ENCODE data around the gene SNAI1. TPM values are rescaled to one million over a fixed set of nuclear protein-coding genes. Genes with fewer than 3 reads are reported as not detected.

The SNAI1 gene
- total RNA-seq, 2 donors from 2014 or later = 13.0 to 19.1 TPM

- no peak overlapping the region for H3K4me3 ChIP-seq
- H3K9me3 ChIP-seq = no peaks in the 10 kb centered on the region
- no peaks in the 10 kb centered on the region for H3K36me3 ChIP-seq
- H3K4me1 ChIP-seq (ENCODE audit: control insufficient read depth in 1 of 2, low read depth in 2 of 2) = peaks cover 21 to 39% of the 10 kb centered on the region in 2 donors
- H3K27ac ChIP-seq = no peak overlapping the region
- ATAC-seq (ENCODE audit: insufficient number of reproducible peaks, low FRiP score, low read depth) (no peak), DNase-seq (ENCODE audit: low spot score) (no peak)
- H3K27me3 ChIP-seq (replicated peaks; ENCODE audit: insufficient read depth) = no peaks in the 10 kb centered on the region
- no peak for TF ChIP-seq CTCF (IDR thresholded peaks at IDR 0.05)
Observed at GRCh38 chr20:50036703-50037102, 53.9 kb downstream of the SNAI1 start.

GRCh38 chr20:50037123-50037522, 54.3 kb downstream of the SNAI1 start:
- no peaks in the 10 kb centered on the region for H3K27me3 ChIP-seq (replicated peaks; ENCODE audit: insufficient read depth)
- H3K4me3 ChIP-seq = no peak overlapping the region
- H3K36me3 ChIP-seq = no peaks in the 10 kb centered on the region
- no peak for TF ChIP-seq CTCF (IDR thresholded peaks at IDR 0.05)
- H3K27ac ChIP-seq = no peak overlapping the region
- no peaks in the 10 kb centered on the region for H3K9me3 ChIP-seq
- ATAC-seq (ENCODE audit: insufficient number of reproducible peaks, low FRiP score, low read depth) (no peak), DNase-seq (ENCODE audit: low spot score) (no peak)
- H3K4me1 ChIP-seq (ENCODE audit: control insufficient read depth in 1 of 2, low read depth in 2 of 2) = peaks cover 21 to 35% of the 10 kb centered on the region in 2 donors

- H3K4me1 ChIP-seq (ENCODE audit: control insufficient read depth in 1 of 2, low read depth in 2 of 2) = peaks cover 21 to 32% of the 10 kb centered on the region in 2 donors
- no peak for ATAC-seq (ENCODE audit: insufficient number of reproducible peaks, low FRiP score, low read depth)
- TF ChIP-seq CTCF (IDR thresholded peaks at IDR 0.05) = no peak
Observed at GRCh38 chr20:50037575-50037974, 54.8 kb downstream of the SNAI1 start.

GRCh38 chr20:50038169-50038568, 55.4 kb downstream of the SNAI1 start:
- Histone ChIP-seq H3K9me3 (no peaks in the 10 kb centered on the region), H3K4me3 (no peak overlapping the region), H3K27ac (no peak overlapping the region), H3K27me3 (replicated peaks; ENCODE audit: insufficient read depth) (no peaks in the 10 kb centered on the region), H3K4me1 (ENCODE audit: control insufficient read depth in 1 of 2, low read depth in 2 of 2) (peaks cover 18 to 26% of the 10 kb centered on the region in 2 donors), H3K36me3 (no peaks in the 10 kb centered on the region)
- TF ChIP-seq CTCF (IDR thresholded peaks at IDR 0.05) = no peak
- no peak for ATAC-seq (ENCODE audit: insufficient number of reproducible peaks, low FRiP score, low read depth)
- no peak for DNase-seq (ENCODE audit: low spot score)

More at GRCh38 chr20:50037575-50037974, 54.8 kb downstream of the SNAI1 start:
- Histone ChIP-seq H3K27me3 (replicated peaks; ENCODE audit: insufficient read depth) (no peaks in the 10 kb centered on the region), H3K9me3 (no peaks in the 10 kb centered on the region), H3K27ac (no peak overlapping the region), H3K36me3 (no peaks in the 10 kb centered on the region), H3K4me3 (no peak overlapping the region)
- no peak for DNase-seq (ENCODE audit: low spot score)

Other genes with a start within 250 kb of the SNAI1 start
- 10 to 100 TPM in 1 of 2 donors, 1 to 10 TPM in 1; 9.2 to 14.3 TPM for gene SLC9A8, start 170.2 kb upstream of the SNAI1 start, total RNA-seq
- 1 to 10 TPM; 3.9 to 7.3 TPM for gene SPATA2, start 67.5 kb upstream of the SNAI1 start, total RNA-seq
- 100 to 1,000 TPM in 1 of 2 donors, 10 to 100 TPM in 1; 82.4 to 128 TPM for gene RNF114, start 46.6 kb upstream of the SNAI1 start, total RNA-seq
- 10 to 100 TPM; 91.7 to 98.4 TPM for gene UBE2V1, start 130.2 kb downstream of the SNAI1 start, total RNA-seq
- gene PEDS1, start 170.7 kb downstream of the SNAI1 start, total RNA-seq = 10 to 100 TPM; 21.2 to 34.3 TPM
- 100 to 1,000 TPM; 113 to 255 TPM for gene CEBPB, start 207.8 kb downstream of the SNAI1 start, total RNA-seq

Data from thoracic aorta (tissue), 2 donors.